CD4-positive, CD25-positive, alpha-beta regulatory T cell (primary cell): Measurements from ENCODE around the gene HLA-DQB1. TPM values are rescaled to one million over a fixed set of nuclear protein-coding genes. Genes with fewer than 3 reads are reported as not detected.
"Not testable (repeated sequence)": the region's sequence is repeated elsewhere in the genome, so short reads cannot be mapped to it uniquely, and the experiment has no call there.

Experiments
- ATAC-seq, 2 donors: fragments of 150-1000 bp; cut with Tn5 transposase; one replicate each; pipeline ENCODE4 v1.10.0; 2021; ENCODE audit warnings: low read depth in 2 of 2, moderate number of reproducible peaks in 2 of 2, moderate library complexity in 1 of 2
- DNase-seq, 3 donors: peaks; one replicate each; pipeline versions ENCODE4 v3.0.0 to v3.0.0-alpha.2; 2012 to 2022; ENCODE audit warnings: mixed read lengths in 1 of 3
- H3K27ac ChIP-seq: one replicate; pipeline ENCODE4 v1.7.0; 2013; ENCODE audit warnings: mild to moderate bottlenecking, low read length; ENCODE audit not compliant: insufficient read depth, poor library complexity, severe bottlenecking
- H3K27me3 ChIP-seq: one replicate; pipeline ENCODE4 v1.7.0; 2013; ENCODE audit warnings: low read length; ENCODE audit not compliant: control insufficient read depth, insufficient read depth
- H3K36me3 ChIP-seq: one replicate; pipeline ENCODE4 v1.7.0; 2013; ENCODE audit warnings: mild to moderate bottlenecking, low read length, moderate library complexity; ENCODE audit not compliant: control insufficient read depth, insufficient read depth
- H3K4me1 ChIP-seq: 2 replicates; pipeline ENCODE4 v1.7.0; 2013; ENCODE audit warnings: mild to moderate bottlenecking, low read length; ENCODE audit not compliant: insufficient read depth, control insufficient read depth, poor library complexity, severe bottlenecking
- H3K4me3 ChIP-seq: one replicate; pipeline ENCODE4 v1.7.0; 2013; ENCODE audit warnings: low read depth, mild to moderate bottlenecking, low read length, moderate library complexity
- H3K9me3 ChIP-seq, 2 experiments: 1 replicate in 1 of 2; 2 replicates in 1 of 2; pipeline ENCODE4 v1.7.0; 2013; ENCODE audit warnings: low read length in 2 of 2, mild to moderate bottlenecking in 1 of 2, moderate library complexity in 1 of 2; ENCODE audit not compliant: control insufficient read depth in 2 of 2
- H3K27ac Mint-ChIP-seq, 3 donors: one replicate each; pipeline ENCODE4 v1.8.0; 2020 to 2022; ENCODE audit warnings: mild to moderate bottlenecking in 3 of 3, mixed read lengths in 3 of 3, moderate library complexity in 2 of 3
- H3K27me3 Mint-ChIP-seq: one replicate; pipeline ENCODE4 v1.8.0; 2022; ENCODE audit warnings: mild to moderate bottlenecking, mixed read lengths
- H3K36me3 Mint-ChIP-seq: one replicate; pipeline ENCODE4 v1.8.0; 2020; ENCODE audit warnings: mixed read lengths
- H3K4me1 Mint-ChIP-seq, 4 donors: one replicate each; pipeline ENCODE4 v1.8.0; 2020 to 2022; ENCODE audit warnings: mixed read lengths in 4 of 4, mild to moderate bottlenecking in 1 of 4
- H3K4me3 Mint-ChIP-seq, 4 donors: one replicate each; pipeline ENCODE4 v1.8.0; 2020 to 2022; ENCODE audit warnings: mild to moderate bottlenecking in 4 of 4, mixed read lengths in 4 of 4, moderate library complexity in 3 of 4
- H3K9me3 Mint-ChIP-seq, 7 donors: one replicate each; pipeline ENCODE4 v1.8.0; 2020 to 2022; ENCODE audit warnings: mixed read lengths in 7 of 7, mild to moderate bottlenecking in 3 of 7, moderate library complexity in 2 of 7
- polyA plus RNA-seq, 4 donors: library from polyadenylated mRNA; unstranded; fragments of 300-500 nt; fragmentation: Illumina TruSeq; gene quantifications; one replicate each; pipeline ENCODE4 v1.2.3, GENCODE V29; 2021
- total RNA-seq: library from RNA; stranded (reverse); gene quantifications from one replicate; pipeline ENCODE4 v1.2.3, GENCODE V29; 2022

The HLA-DQB1 gene
- total and polyA plus RNA-seq, 5 donors from 2014 or later: 6.1 to 234 (median 142) TPM

DNA sequence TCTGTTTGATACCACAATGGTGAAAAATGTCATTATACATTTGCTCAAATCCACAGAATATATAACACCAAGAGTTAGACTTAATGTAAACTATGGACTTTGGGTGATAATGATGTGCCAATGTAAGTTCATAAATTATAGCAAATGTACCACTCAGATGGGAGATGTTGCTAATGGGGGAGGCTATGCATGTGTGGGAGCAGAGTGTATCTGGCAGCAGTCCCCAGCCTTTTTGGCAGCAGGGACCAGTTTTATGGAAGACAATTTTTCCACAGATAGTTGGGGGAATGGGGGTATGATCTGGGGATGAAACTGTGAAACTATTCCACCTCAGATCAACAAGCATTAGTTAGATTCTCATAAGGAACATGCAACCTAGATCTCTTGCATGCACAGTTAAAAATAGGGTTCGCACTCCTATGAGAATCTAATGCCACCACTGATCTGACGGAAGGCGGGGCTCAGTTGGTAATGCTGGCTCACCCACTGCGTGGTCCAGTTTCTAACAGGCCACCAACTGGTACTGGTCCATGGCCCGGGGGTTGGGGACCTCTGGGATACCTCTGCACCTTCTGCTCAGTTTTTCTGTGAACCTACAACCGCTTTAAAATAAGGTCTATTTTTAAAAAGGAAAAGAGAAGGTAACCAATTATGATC lies 21.3 kb downstream of the HLA-DQB1 start:
- H3K9me3 Mint-ChIP-seq: no peaks in the 10 kb centered on the region
- DNase-seq (no peak), ATAC-seq (no peak)
- H3K4me1 Mint-ChIP-seq: peaks cover 6 to 33% (median 20%) of the 10 kb centered on the region in 4 donors
- no peak overlapping the region for H3K27ac Mint-ChIP-seq
- H3K27me3 Mint-ChIP-seq: no peaks in the 10 kb centered on the region
- no peak overlapping the region for H3K4me3 Mint-ChIP-seq
- peaks cover 4% of the 10 kb centered on the region for H3K36me3 Mint-ChIP-seq
- Histone ChIP-seq H3K9me3 (no peaks in the 10 kb centered on the region), H3K27ac (no peak overlapping the region), H3K4me1 (no peaks in the 10 kb centered on the region), H3K4me3 (no peak overlapping the region), H3K36me3 (no peaks in the 10 kb centered on the region), H3K27me3 (no peaks in the 10 kb centered on the region)

- no peaks in the 10 kb centered on the region for H3K9me3 Mint-ChIP-seq
- Histone ChIP-seq H3K4me3 (no peak overlapping the region), H3K4me1 (no peaks in the 10 kb centered on the region), H3K27ac (no peak overlapping the region), H3K27me3 (no peaks in the 10 kb centered on the region), H3K36me3 (no peaks in the 10 kb centered on the region), H3K9me3 (no peaks in the 10 kb centered on the region)
- H3K4me1 Mint-ChIP-seq: peaks cover 6 to 41% (median 28%) of the 10 kb centered on the region in 4 donors
- ATAC-seq (no peak), DNase-seq (no peak)
- H3K36me3 Mint-ChIP-seq: peaks cover 4% of the 10 kb centered on the region
- H3K27me3 Mint-ChIP-seq: no peaks in the 10 kb centered on the region
- no peak overlapping the region for H3K4me3 Mint-ChIP-seq
- no peak overlapping the region for H3K27ac Mint-ChIP-seq
These were observed 22.6 kb downstream of the HLA-DQB1 start for GRCh38 chr6:32643904-32644303.

GRCh38 chr6:32642720-32643106 lies 23.7 kb downstream of the HLA-DQB1 start:
- H3K4me1 Mint-ChIP-seq: peaks cover 6 to 49% (median 28%) of the 10 kb centered on the region in 4 donors
- Histone ChIP-seq H3K9me3 (no peaks in the 10 kb centered on the region), H3K27me3 (no peaks in the 10 kb centered on the region), H3K36me3 (no peaks in the 10 kb centered on the region), H3K27ac (no peak overlapping the region), H3K4me1 (no peaks in the 10 kb centered on the region), H3K4me3 (no peak overlapping the region)
- no peaks in the 10 kb centered on the region for H3K27me3 Mint-ChIP-seq
- ATAC-seq (no peak), DNase-seq (no peak)
- H3K9me3 Mint-ChIP-seq: no peaks in the 10 kb centered on the region
- peak overlapping the region in 1 of 3 donors; percentile 74 for H3K27ac Mint-ChIP-seq
- H3K4me3 Mint-ChIP-seq: no peak overlapping the region
- peaks cover 4% of the 10 kb centered on the region for H3K36me3 Mint-ChIP-seq

DNA sequence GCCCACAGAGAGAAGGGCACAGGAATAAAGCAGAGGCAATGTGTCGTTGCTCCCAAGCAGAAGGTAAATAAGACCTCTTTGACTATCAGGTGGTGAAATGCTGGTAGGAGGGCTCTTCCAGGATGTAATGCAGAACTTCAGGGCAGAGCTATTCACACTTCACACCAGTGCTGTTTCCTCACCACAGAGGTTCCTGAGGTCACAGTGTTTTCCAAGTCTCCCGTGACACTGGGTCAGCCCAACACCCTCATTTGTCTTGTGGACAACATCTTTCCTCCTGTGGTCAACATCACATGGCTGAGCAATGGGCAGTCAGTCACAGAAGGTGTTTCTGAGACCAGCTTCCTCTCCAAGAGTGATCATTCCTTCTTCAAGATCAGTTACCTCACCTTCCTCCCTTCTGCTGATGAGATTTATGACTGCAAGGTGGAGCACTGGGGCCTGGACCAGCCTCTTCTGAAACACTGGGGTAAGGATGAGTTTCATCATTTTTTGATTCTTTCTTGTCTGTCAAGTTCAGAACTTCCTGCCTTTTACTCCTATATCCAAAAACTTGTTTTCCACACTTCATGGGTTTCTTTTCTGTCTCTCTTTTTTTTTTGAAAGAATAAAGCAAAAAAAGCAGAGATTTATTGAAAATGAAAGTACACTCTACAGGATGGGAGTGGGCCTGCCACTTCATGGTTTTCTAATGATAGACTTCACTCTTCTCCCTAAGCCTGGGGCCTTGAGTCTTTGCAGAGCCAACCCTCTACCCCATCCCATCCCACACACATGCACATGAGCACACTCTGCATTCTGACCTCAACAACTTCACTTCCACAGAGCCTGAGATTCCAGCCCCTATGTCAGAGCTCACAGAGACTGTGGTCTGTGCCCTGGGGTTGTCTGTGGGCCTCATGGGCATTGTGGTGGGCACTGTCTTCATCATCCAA lies 24.4 kb downstream of the HLA-DQB1 start:
- H3K4me1 ChIP-seq, H3K27me3 ChIP-seq, H3K27me3 Mint-ChIP-seq, H3K27ac ChIP-seq, H3K36me3 ChIP-seq, H3K9me3 ChIP-seq, H3K4me3 ChIP-seq, ATAC-seq, H3K9me3 Mint-ChIP-seq, DNase-seq, H3K36me3 Mint-ChIP-seq: not testable (repeated sequence)
- H3K27ac Mint-ChIP-seq: peak overlapping the region in 1 of 3 donors; percentile 74
- peak overlapping the region in 1 of 4 donors; percentile 86 for H3K4me3 Mint-ChIP-seq
- H3K4me1 Mint-ChIP-seq: peaks cover 6 to 56% (median 29%) of the 10 kb centered on the region in 4 donors

- no peak overlapping the region for H3K27ac Mint-ChIP-seq
- H3K27me3 Mint-ChIP-seq: no peaks in the 10 kb centered on the region
- no peak overlapping the region for H3K27ac ChIP-seq
- DNase-seq (no peak), ATAC-seq (no peak)
- no peaks in the 10 kb centered on the region for H3K36me3 ChIP-seq
- H3K9me3 Mint-ChIP-seq: no peaks in the 10 kb centered on the region
- H3K27me3 ChIP-seq: no peaks in the 10 kb centered on the region
- no peak overlapping the region for H3K4me3 Mint-ChIP-seq
- H3K36me3 Mint-ChIP-seq: peaks cover 4% of the 10 kb centered on the region
- no peak overlapping the region for H3K4me3 ChIP-seq
- no peaks in the 10 kb centered on the region for H3K9me3 ChIP-seq
- no peaks in the 10 kb centered on the region for H3K4me1 ChIP-seq
- H3K4me1 Mint-ChIP-seq: peaks cover 6 to 59% (median 29%) of the 10 kb centered on the region in 4 donors
These were observed 25.3 kb downstream of the HLA-DQB1 start for GRCh38 chr6:32641122-32641521.

DNA sequence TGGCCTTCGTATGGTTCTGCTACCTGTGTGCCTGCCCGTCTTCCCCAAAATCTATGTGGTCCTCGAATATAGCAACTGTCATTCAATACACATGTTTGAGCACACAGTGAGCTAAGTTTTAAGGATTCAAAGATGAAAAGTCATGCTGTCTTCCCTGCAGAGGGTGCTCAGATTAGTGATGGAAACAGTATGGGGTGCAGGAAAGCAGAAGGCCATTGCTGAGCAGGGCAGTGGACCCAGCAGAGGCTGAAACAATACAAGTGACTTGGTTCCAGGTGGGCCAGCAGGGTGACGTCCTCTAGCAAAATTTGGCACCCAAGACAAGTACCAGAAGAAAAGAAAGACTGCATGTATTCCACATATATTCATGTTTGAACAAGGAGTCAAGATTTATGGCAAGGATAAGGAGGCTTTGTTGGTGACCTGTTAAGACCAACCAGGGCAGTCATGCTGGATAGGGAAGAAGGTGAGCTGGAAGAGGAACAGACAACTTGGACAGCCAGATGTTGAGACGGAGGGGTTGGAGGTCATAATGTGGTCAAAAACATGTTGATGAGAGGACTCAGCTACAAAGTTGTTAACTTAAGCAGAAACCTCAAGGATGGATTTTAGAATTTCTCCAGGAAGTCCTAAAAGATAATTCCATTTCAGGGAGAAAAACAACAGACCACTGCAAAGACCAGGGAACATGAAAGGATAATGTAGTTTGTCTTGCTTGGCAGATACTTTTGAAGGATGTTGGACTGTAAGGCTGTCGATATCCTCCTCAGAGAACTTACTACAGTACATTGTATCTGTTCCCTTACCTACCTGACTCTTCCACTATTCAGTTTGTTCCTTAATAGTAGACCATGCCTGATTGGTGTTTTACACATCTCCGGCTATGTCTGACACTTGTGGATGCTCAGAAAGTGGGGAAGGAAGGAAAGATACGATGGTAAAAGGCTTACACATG lies 26.7 kb downstream of the HLA-DQB1 start:
- H3K4me3 ChIP-seq: peak overlapping the region; percentile 37
- H3K36me3 ChIP-seq: no peaks in the 10 kb centered on the region
- no peaks in the 10 kb centered on the region for H3K27me3 ChIP-seq
- no peak for DNase-seq
- no peak for ATAC-seq
- Mint-ChIP-seq H3K4me1 (peaks cover 6 to 63% (median 29%) of the 10 kb centered on the region in 4 donors), H3K27ac (peak overlapping the region in 2 of 3 donors; percentile 78 to 90), H3K9me3 (no peaks in the 10 kb centered on the region), H3K4me3 (peak overlapping the region in 2 of 4 donors; percentile 56 to 85), H3K27me3 (no peaks in the 10 kb centered on the region), H3K36me3 (peaks cover 6% of the 10 kb centered on the region)
- no peak overlapping the region for H3K27ac ChIP-seq
- H3K4me1 ChIP-seq: no peaks in the 10 kb centered on the region
- no peaks in the 10 kb centered on the region for H3K9me3 ChIP-seq

DNA sequence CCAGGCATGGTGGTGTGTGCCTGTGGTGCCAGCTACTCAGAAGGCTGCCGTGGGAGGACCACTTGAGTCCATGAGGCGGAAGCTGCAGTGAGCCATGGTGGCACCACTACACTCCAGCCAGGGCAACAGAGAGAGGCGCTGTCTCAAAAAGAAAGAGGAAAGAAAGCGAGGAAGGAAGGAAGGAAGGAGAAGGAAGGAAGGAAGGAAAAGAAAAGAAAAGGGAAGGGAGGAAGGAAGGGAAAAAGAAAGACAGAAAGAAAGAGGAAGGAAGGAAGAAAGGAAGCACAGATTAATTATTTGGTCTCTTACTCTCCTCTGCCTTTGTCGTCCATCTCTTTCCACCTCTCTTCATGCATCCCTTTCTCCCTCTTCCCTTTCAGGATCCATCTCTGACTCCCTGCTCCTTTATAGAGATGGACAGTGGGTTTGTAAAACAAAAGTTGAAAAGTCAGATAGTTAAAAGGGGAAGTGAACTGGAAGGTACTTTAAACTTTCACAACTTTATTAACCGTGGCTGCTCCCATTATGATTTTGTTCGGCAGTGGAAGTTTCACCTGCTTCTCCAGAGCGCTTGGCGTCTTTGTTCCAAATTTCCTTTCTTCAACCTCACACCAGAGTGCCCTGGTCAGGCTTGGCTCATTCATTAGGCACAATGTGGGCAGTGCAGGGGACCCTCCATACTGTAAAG lies 27.8 kb downstream of the HLA-DQB1 start:
- Histone ChIP-seq H3K4me1 (no peaks in the 10 kb centered on the region), H3K27me3 (no peaks in the 10 kb centered on the region), H3K9me3 (no peaks in the 10 kb centered on the region), H3K4me3 (peak overlapping the region; percentile 37), H3K36me3 (no peaks in the 10 kb centered on the region), H3K27ac (no peak overlapping the region)
- no peak for ATAC-seq
- no peaks in the 10 kb centered on the region for H3K9me3 Mint-ChIP-seq
- peaks cover 7% of the 10 kb centered on the region for H3K36me3 Mint-ChIP-seq
- peaks cover 8 to 70% (median 33%) of the 10 kb centered on the region in 4 donors for H3K4me1 Mint-ChIP-seq
- peak overlapping the region in 3 of 4 donors; percentile 48 to 96 (median 85) for H3K4me3 Mint-ChIP-seq
- no peaks in the 10 kb centered on the region for H3K27me3 Mint-ChIP-seq
- H3K27ac Mint-ChIP-seq: peak overlapping the region in 1 of 3 donors; percentile 90
- DNase-seq: no peak
